Hair follicle dermal papilla cell (primary cell): ENCODE measurements around the gene PRKCQ. TPM values are rescaled to one million over a fixed set of nuclear protein-coding genes. Genes with fewer than 3 reads are reported as not detected.

Source experiments
- total RNA-seq: library from RNA; depleted of rRNA; stranded (reverse); fragments of >200 nt; gene quantifications from 2 replicates; pipeline ENCODE4 v1.2.3, GENCODE V29; 2012

PRKCQ gene
- total RNA-seq, result 0.16 and 0.24 TPM in 2 replicates

DNA sequence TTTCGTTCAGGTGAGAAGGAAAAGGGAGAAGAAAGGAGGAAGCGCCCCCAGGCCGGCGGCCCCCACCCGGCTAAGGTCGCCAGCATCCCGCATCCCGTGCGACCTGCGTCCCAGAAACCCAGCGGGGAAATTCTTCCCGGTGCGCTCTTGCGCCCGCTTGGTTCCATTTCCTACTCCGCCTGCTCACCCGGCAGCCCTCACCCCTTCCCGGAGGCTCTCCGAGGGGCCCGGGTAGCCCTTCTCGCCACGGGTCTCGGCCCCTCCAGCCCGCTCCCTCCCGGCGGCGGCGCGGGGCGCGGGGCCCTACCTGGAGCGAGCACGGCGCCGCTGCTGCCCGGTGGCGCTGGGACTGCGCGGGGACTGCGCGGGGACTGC, at the start of gene PRKCQ:
Gene PRKCQ (minus strand): TSS at position 373 of the 375 bp plus-strand sequence. CDS start 65,141 bp downstream, outside the sequence.

